ENCODE measurements around the gene CDCA3.

GRCh38 chr12:6827437-6827911 lies 23.6 kb downstream of the CDCA3 start:
- TF ChIP-seq, protein P1, sequence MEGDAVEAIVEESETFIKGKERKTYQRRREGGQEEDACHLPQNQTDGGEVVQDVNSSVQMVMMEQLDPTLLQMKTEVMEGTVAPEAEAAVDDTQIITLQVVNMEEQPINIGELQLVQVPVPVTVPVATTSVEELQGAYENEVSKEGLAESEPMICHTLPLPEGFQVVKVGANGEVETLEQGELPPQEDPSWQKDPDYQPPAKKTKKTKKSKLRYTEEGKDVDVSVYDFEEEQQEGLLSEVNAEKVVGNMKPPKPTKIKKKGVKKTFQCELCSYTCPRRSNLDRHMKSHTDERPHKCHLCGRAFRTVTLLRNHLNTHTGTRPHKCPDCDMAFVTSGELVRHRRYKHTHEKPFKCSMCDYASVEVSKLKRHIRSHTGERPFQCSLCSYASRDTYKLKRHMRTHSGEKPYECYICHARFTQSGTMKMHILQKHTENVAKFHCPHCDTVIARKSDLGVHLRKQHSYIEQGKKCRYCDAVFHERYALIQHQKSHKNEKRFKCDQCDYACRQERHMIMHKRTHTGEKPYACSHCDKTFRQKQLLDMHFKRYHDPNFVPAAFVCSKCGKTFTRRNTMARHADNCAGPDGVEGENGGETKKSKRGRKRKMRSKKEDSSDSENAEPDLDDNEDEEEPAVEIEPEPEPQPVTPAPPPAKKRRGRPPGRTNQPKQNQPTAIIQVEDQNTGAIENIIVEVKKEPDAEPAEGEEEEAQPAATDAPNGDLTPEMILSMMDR (IDR thresholded peaks at IDR 0.05), result no peak
- TF ChIP-seq POLR2A (IDR thresholded peaks at IDR 0.05; ENCODE audit: low read depth), result no peak
